HG02981 (cell line): ENCODE data around the gene FHL1.
"Not testable (repeated sequence)": the region's sequence is repeated elsewhere in the genome, so short reads cannot be mapped to it uniquely, and the experiment has no call there.

ENCODE experiments used
- ATAC-seq: cut with Tn5 transposase; IDR thresholded peaks from one replicate; pipeline ENCODE4 v1.9.1; 2021; ENCODE audit warnings: mild to moderate bottlenecking, moderate library complexity; ENCODE audit not compliant: unreplicated experiment

Gene FHL1

GRCh38 chrX:136207546-136207945, 60.2 kb downstream of the FHL1 start:
- ATAC-seq: no peak

DNA sequence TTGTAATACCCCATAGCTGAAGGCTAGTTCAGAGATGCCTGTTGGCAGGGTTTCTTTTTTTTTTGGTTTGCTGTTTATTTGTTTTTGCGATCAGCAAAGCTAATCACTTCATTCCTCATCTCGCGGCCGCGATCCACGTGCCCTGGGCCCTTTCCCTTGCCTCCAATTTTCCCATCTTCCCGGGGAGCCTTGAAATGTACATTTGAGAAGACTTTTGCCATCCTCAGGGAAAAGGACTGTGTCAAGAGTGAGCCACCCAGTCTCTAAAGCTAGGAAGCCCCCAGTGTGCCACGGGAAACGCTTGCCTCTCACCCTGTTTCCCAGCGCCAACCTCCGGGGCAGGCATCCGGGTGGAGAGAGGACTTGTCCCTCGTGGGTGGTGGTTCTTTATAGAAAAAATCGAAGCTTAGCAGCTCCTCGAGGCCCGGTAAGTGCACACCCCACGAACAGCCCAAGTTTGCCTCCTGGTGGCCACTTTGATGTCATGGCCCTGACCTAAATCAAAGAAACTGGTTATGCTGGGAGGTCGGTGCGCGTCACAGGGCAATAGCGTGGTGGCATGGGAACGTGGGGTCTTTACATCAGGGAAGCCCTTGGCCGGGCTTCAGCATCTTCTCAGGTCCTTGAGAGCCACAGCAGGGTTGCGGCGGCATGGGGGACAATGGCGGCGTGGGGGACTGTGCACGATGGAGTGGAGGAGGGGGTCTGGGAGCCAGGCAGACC, 61.8 kb downstream of the FHL1 start:
- no peak for ATAC-seq

DNA sequence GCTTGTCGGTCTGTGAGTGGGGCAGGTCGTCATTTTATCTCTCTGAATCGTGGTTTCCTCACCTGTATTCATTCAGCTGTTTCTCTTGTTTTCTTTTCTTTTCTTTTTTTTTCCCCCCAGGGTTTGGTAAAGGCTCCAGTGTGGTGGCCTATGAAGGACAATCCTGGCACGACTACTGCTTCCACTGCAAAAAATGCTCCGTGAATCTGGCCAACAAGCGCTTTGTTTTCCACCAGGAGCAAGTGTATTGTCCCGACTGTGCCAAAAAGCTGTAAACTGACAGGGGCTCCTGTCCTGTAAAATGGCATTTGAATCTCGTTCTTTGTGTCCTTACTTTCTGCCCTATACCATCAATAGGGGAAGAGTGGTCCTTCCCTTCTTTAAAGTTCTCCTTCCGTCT, 62.4 kb downstream of the FHL1 start:
- no peak for ATAC-seq

GRCh38 chrX:136210243-136210642, 62.9 kb downstream of the FHL1 start:
- no peak for ATAC-seq

DNA sequence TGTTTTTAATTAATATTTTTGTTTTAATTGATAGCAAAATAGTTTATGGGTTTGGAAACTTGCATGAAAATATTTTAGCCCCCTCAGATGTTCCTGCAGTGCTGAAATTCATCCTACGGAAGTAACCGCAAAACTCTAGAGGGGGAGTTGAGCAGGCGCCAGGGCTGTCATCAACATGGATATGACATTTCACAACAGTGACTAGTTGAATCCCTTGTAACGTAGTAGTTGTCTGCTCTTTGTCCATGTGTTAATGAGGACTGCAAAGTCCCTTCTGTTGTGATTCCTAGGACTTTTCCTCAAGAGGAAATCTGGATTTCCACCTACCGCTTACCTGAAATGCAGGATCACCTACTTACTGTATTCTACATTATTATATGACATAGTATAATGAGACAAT, 63.5 kb downstream of the FHL1 start:
- no peak for ATAC-seq

GRCh38 chrX:136211766-136212556, 64.6 kb downstream of the FHL1 start:
- ATAC-seq: no peak

- ATAC-seq: no peak
Measured at GRCh38 chrX:136212557-136213111, 65.3 kb downstream of the FHL1 start.

DNA sequence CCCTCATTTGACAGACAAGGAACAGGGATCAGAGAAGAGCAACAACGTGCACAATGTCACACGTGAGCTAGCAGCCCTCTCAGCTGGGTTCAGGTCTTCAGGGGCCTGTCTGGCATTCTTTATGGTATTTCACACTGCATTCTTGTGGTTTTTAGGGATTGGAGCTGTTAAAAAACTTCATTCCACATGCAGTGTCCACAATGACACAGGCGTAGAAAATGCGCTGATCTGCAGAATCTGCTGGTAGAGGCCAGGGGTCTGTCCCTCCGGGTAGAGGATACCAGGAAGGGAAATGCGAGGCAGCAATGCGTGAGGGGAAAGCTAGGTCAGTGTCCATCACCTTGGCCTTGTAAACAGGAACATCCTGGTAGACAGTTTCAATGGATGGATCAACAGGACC, 67.2 kb downstream of the FHL1 start:
- ATAC-seq: no peak

- ATAC-seq: no peak
Measured at GRCh38 chrX:136215559-136215958, 68.2 kb downstream of the FHL1 start.

GRCh38 chrX:136219893-136220292, 72.6 kb downstream of the FHL1 start:
- ATAC-seq: no peak

- ATAC-seq: no peak
Measured at GRCh38 chrX:136220540-136220939, 73.2 kb downstream of the FHL1 start.

DNA sequence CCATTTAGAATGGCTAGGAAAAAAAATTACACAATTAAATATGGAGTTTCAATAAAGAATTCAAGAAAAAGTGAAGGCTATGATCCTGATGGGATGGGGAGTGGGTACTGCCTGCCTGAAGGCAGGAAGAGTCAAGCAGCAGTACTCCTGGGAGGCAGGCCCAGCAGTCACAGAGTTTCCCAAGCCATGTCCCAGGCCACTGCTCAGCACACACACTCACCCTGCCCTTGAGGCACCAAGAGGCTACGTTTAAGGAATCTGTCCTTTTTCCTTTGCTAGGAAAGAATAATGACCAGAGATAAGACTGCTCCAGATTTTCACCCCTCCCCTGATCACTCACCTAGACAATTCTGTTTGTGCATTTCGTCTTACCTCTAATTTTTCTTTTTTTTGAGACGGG, 73.6 kb downstream of the FHL1 start:
- ATAC-seq: no peak

DNA sequence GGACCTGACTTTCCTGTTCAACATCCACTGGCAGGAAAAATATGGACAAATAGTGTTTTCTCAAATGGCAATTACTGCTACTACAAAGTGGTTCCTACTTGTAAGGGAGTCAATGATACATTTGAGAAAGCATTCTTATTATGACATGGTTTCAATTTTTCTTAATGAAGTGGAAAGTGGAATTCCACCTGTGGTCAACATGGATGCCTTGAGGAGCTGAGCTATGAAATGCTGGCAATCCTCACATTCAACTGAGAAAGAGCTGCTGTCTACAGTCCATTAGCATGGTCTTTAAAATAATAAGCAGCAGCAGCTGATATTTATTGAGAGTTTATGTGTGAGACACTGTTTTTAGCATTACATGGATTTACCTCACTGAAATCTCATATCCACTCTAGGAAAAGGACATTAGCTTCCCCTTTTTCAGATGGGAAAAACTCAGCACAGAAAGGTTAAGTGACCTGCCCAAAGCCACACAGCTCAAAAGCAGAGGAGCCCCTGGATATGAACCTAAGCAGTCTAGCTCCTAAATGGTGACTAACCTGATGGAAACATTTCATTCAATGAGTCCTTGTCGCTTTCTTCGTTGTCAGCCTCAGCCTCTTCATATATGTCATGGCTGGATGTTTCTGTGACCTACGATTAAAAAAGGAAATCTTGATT, 74.6 kb downstream of the FHL1 start:
- ATAC-seq: no peak

GRCh38 chrX:136227074-136227473, 79.7 kb downstream of the FHL1 start:
- ATAC-seq: no peak

DNA sequence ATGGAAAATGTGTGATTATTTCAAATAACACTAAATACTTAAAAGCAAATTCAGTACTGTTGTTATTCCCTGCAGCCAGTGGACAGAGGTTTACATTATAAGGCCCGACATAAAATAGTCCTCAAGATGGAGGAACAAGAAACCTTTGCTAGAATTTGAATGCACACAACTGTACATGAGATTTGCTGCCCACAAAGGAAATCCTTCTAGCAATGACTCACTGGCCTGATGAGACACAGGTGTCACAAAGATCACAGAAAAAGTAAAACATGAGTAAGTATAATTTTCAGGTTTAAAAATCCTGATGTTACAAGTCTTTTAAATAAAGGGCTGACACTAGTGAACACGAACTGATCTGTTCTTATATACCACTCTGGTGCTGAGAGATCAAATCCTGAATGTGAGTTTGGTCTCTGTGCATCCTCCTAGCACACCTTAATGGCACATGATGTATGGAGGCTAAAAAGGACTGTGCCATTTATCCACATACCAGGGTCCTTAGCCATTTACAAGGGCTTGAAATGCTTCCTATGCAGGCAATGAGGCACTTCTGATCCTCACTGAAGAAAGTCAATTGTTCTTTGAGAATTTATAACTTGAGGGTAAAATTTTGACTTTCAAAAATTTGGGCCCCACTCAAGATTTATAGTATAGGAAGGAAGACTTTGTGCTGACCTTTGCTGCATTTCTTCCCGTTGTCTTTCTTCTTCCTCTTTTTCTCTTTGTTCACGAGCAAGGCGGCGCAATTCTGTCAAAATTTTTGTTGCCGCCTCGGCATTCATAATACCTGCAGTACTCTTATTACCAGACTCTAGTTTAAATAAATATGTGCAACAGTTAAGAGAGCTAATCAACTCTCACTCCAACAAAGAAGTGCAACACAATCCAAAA, 80.9 kb downstream of the FHL1 start:
- ATAC-seq: peak; percentile 74

DNA sequence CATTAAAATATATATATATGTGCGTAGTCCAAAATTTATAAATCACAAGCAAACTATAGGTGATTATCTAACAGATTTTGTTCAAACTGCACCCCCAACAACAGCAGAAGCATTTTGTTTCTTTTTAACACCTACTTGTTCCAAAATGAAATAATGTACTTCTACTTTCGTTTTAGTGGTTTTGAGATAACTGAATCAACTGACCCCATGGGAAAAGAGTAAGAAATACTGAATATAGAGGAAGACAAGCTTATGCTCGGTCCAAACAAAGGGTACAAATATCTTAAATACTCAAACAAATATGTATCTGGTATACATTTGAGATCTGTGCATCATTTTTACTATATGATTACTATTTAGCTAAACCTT, 81.5 kb downstream of the FHL1 start:
- peak; percentile 65 for ATAC-seq

DNA sequence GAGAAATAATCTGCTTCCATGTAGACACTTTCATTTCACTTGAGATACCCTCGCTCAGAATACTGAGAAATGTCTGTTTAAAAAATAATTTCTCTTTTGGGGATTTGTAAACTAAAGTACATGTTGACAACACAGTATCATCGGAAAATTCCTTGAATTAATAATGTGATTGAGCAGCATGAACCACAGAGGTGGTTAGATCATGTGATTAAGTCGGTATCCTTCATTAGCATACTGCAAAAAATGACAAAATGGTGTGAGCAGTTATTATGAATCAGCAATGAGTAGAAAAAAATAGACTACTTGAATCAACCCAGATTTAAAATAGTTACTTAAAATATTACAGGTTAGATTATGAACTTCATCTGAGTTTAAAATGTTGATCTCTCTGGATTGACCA, 89.7 kb downstream of the FHL1 start:
- no peak for ATAC-seq

DNA sequence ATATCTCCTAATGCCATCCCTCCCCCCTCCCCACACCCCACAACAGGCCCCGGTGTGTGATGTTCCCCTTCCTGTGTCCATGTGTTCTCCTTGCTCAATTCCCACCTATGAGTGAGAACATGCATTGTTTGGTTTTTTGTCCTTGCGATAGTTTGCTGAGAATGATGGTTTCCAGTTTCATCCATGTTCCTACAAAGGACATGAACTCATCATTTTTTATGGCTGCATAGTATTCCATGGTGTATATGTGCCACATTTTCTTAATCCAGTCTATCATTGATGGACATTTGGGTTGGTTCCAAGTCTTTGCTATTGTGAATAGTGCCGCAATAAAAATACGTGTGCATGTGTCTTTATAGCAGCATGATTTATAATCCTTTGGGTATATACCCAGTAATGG, 90.5 kb downstream of the FHL1 start:
- ATAC-seq: not testable (repeated sequence)

DNA sequence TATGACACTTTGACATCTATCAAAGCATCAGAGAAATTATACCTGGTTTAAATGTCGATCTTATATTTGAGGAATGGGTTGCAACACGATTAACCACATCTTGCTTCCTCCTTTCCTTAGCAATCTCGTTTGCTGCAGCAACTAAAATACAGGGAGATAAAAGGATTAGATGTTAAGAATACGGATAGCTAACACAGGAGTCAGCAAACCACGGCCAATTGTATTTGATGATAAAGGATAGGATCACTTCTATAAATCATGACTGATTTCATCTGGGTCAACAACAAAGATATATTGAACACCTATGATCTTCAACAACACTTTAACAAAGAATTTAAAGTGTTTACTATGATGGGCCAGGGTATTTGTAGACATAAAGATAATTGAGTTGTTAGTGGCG, 98.9 kb downstream of the FHL1 start:
- ATAC-seq: no peak

- peak; percentile 31 for ATAC-seq
Measured at GRCh38 chrX:136250191-136251040, 103.1 kb downstream of the FHL1 start.
